Parathyroid adenoma (tissue), 2 donors: ENCODE data around the gene WDSUB1.

Source experiments
- H2AFZ ChIP-seq: fragments of 300-600 bp; sonication (generic); one replicate; pipeline ENCODE4 v1.7.0; 2017; ENCODE audit warnings: antibody characterized with exemption, mild to moderate bottlenecking
- H3K27ac ChIP-seq: fragments of 300-600 bp; sonication (generic); one replicate; pipeline ENCODE4 v1.7.0; 2017
- H3K27me3 ChIP-seq: fragments of 300-600 bp; sonication (generic); one replicate; pipeline ENCODE4 v1.7.0; 2017; ENCODE audit warnings: low read length; ENCODE audit not compliant: control insufficient read depth, insufficient read depth
- H3K36me3 ChIP-seq: fragments of 300-600 bp; sonication (generic); one replicate; pipeline ENCODE4 v1.7.0; 2017; ENCODE audit warnings: low read length; ENCODE audit not compliant: control insufficient read depth, insufficient read depth
- H3K4me1 ChIP-seq: fragments of 300-600 bp; sonication (generic); one replicate; pipeline ENCODE4 v1.7.0; 2017; ENCODE audit warnings: control low read depth
- H3K4me2 ChIP-seq: fragments of 300-600 bp; sonication (generic); one replicate; pipeline ENCODE4 v1.7.0; 2017; ENCODE audit warnings: low read length
- H3K4me3 ChIP-seq: fragments of 300-600 bp; sonication (generic); one replicate; pipeline ENCODE4 v1.7.0; 2017; ENCODE audit warnings: low read depth, low read length
- H3K79me2 ChIP-seq: fragments of 300-600 bp; sonication (generic); one replicate; pipeline ENCODE4 v1.7.0; 2017; ENCODE audit warnings: control low read depth
- H3K9ac ChIP-seq: fragments of 300-600 bp; sonication (generic); one replicate; pipeline ENCODE4 v1.7.0; 2017; ENCODE audit warnings: mild to moderate bottlenecking
- H3K9me3 ChIP-seq: fragments of 300-600 bp; sonication (generic); one replicate; pipeline ENCODE4 v1.7.0; 2017; ENCODE audit warnings: low read length; ENCODE audit not compliant: control insufficient read depth
- CTCF ChIP-seq: fragments of 300-600 bp; sonication (generic); IDR thresholded peaks from one replicate; pipeline ENCODE4 v1.7.0; 2017; ENCODE audit warnings: antibody characterized with exemption, mild to moderate bottlenecking
- donor health status: primary hyperparathyroidism.

Gene WDSUB1

DNA sequence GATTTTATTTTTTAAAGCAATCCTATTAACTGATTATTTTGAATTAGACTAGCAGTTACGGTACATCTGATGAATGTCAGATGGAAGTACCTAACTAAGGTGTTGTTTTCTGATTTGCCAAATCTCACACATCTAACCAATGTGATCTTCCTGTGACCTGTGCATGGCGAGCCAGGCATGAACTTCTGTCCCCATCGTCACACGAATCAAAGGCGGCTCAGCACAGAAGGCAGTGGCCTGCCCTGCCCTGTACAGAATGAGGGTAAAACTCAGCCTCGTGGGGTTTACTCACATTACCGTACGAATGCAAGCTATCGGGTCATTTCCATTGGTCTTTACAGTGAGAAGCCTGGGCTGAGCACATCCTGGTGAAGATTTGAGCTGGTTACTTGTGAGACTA, 87.3 kb downstream of the WDSUB1 start:
- Histone ChIP-seq H3K4me1 (no peaks in the 10 kb centered on the region), H3K79me2 (no peaks in the 10 kb centered on the region), H3K27me3 (no peaks in the 10 kb centered on the region), H3K4me2 (no peak overlapping the region), H3K4me3 (no peak overlapping the region), H2AFZ (no peak overlapping the region), H3K36me3 (no peaks in the 10 kb centered on the region), H3K27ac (no peak overlapping the region), H3K9me3 (no peaks in the 10 kb centered on the region), H3K9ac (no peak overlapping the region)
- no peak for TF ChIP-seq CTCF

- no peaks in the 10 kb centered on the region for H3K36me3 ChIP-seq
- H3K27ac ChIP-seq = no peak overlapping the region
Measured at GRCh38 chr2:159196393-159196925, 90.0 kb downstream of the WDSUB1 start.

DNA sequence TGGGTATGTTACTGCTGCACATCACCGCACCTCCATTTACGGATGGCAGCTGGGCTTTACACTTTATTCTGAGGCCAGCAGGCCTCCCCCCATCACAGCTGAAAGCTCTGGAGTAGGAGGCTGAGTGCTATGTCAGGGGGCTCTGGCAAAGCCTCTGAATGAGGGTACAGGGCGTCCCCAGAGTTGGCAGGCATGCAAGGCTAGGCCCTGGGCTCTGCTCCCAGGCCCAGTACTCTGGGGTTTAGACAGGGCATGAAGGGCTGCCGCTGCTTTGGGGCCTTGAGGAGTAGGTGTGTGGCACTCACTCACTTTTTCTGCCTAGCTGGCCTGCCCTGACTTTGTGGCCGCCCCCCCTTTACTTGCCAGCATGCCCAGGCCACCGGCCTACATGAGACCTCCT, 90.8 kb downstream of the WDSUB1 start:
- H3K27ac ChIP-seq = no peak overlapping the region

More at GRCh38 chr2:159196393-159196925, 90.0 kb downstream of the WDSUB1 start:
- no peak overlapping the region for H3K9ac ChIP-seq
- no peaks in the 10 kb centered on the region for H3K27me3 ChIP-seq
- H3K9me3 ChIP-seq = no peaks in the 10 kb centered on the region
- no peaks in the 10 kb centered on the region for H3K4me1 ChIP-seq
- TF ChIP-seq CTCF = no peak
- no peak overlapping the region for H3K4me3 ChIP-seq
- H3K4me2 ChIP-seq = no peak overlapping the region
- H2AFZ ChIP-seq = no peak overlapping the region
- no peaks in the 10 kb centered on the region for H3K79me2 ChIP-seq

GRCh38 chr2:159194241-159194640, 92.3 kb downstream of the WDSUB1 start:
- TF ChIP-seq CTCF = no peak
- Histone ChIP-seq H3K36me3 (no peaks in the 10 kb centered on the region), H3K79me2 (no peaks in the 10 kb centered on the region), H3K4me3 (no peak overlapping the region), H3K9ac (no peak overlapping the region), H2AFZ (no peak overlapping the region), H3K27ac (no peak overlapping the region), H3K4me1 (no peaks in the 10 kb centered on the region), H3K9me3 (no peaks in the 10 kb centered on the region), H3K27me3 (no peaks in the 10 kb centered on the region), H3K4me2 (no peak overlapping the region)

More for the DNA sequence above, 90.8 kb downstream of the WDSUB1 start:
- Histone ChIP-seq H3K4me2 (no peak overlapping the region), H3K27me3 (no peaks in the 10 kb centered on the region), H3K4me3 (no peak overlapping the region), H3K9me3 (no peaks in the 10 kb centered on the region), H3K4me1 (no peaks in the 10 kb centered on the region), H3K36me3 (no peaks in the 10 kb centered on the region), H3K9ac (no peak overlapping the region), H2AFZ (no peak overlapping the region), H3K79me2 (no peaks in the 10 kb centered on the region)
- no peak for TF ChIP-seq CTCF

- no peak overlapping the region for H3K4me3 ChIP-seq
- H3K27ac ChIP-seq = no peak overlapping the region
- H3K36me3 ChIP-seq = no peaks in the 10 kb centered on the region
- H3K79me2 ChIP-seq = no peaks in the 10 kb centered on the region
- no peak overlapping the region for H2AFZ ChIP-seq
- no peak overlapping the region for H3K9ac ChIP-seq
- no peaks in the 10 kb centered on the region for H3K4me1 ChIP-seq
- no peak overlapping the region for H3K4me2 ChIP-seq
- TF ChIP-seq CTCF = no peak
- H3K27me3 ChIP-seq = no peaks in the 10 kb centered on the region
- H3K9me3 ChIP-seq = no peaks in the 10 kb centered on the region
Measured at GRCh38 chr2:159193791-159194190, 92.7 kb downstream of the WDSUB1 start.
